Astrocyte of the cerebellum (primary cell): ENCODE results near the gene SYN1.
A peak's percentile ranks its signal among the peaks of the same experiment; 100 is the strongest.
"Not testable (repeated sequence)": the region's sequence is repeated elsewhere in the genome, so short reads cannot be mapped to it uniquely, and the experiment has no call there.

ENCODE experiments used
- DNase-seq: peaks from one replicate; pipeline ENCODE4 v3.0.0-alpha.2; 2011; ENCODE audit warnings: low read depth
- H3K4me3 ChIP-seq: 2 replicates; pipeline ENCODE4 v1.5.1; 2011; ENCODE audit warnings: mild to moderate bottlenecking, low read depth, low read length, moderate library complexity
- in situ Hi-C: cut with HindIII; loops from 2 replicates; pipeline ENCODE4 v1.10.0; 2017; ENCODE audit warnings: low sequenced_read_pairs
- TF ChIP-seq, protein P1 (sequence below): IDR thresholded peaks from 2 replicates; pipeline ENCODE4 v1.5.1; 2012; ENCODE audit warnings: low read length, low read depth, moderate library complexity, mild to moderate bottlenecking; ENCODE audit errors: missing control alignments

Gene SYN1

DNA sequence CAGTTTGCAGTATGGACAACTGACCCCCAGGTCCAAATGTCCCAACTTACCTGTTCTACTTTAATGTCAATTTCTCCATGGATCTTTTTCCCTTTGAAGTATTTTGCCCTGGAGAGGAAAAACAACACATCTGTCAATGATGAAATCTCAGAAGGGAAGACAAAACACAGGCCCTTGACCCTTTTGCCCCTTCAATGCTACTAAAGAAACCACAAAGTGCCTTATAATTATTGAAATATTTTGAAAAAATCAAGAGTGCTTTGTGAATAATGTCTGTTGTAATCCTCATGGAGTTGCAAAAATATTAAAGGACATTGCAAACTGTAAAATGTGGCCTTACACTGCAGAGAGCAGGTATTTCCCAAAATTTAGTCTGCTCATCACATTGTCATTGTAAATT lies 12.6 kb downstream of the SYN1 start:
- in situ Hi-C loops = no loop called here
- no peak overlapping the region for H3K4me3 ChIP-seq
- no peak for DNase-seq
- TF ChIP-seq, protein P1, sequence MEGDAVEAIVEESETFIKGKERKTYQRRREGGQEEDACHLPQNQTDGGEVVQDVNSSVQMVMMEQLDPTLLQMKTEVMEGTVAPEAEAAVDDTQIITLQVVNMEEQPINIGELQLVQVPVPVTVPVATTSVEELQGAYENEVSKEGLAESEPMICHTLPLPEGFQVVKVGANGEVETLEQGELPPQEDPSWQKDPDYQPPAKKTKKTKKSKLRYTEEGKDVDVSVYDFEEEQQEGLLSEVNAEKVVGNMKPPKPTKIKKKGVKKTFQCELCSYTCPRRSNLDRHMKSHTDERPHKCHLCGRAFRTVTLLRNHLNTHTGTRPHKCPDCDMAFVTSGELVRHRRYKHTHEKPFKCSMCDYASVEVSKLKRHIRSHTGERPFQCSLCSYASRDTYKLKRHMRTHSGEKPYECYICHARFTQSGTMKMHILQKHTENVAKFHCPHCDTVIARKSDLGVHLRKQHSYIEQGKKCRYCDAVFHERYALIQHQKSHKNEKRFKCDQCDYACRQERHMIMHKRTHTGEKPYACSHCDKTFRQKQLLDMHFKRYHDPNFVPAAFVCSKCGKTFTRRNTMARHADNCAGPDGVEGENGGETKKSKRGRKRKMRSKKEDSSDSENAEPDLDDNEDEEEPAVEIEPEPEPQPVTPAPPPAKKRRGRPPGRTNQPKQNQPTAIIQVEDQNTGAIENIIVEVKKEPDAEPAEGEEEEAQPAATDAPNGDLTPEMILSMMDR = no peak

DNA sequence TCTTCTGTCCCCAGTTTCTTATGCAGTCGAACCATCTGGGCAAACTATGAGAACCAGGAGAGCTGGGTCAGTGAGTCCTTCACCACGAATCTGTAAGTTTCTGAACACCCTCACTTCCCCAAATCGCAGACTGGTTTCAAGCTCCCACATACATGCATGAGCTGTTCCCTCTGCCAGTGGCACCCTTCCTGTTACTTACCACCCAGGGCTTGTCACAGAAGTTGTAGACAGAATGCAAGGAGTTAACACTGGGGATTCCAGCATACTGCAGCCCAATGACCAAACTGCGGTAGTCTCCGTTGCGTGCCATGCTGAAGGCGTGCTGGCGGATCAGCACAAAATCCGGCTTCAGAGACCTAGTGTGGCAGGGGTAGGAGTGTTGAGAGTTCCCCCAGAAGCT lies 14.6 kb downstream of the SYN1 start:
- H3K4me3 ChIP-seq = no peak overlapping the region
- in situ Hi-C loops = no loop called here
- DNase-seq = no peak
- TF ChIP-seq, protein P1 = no peak

DNA sequence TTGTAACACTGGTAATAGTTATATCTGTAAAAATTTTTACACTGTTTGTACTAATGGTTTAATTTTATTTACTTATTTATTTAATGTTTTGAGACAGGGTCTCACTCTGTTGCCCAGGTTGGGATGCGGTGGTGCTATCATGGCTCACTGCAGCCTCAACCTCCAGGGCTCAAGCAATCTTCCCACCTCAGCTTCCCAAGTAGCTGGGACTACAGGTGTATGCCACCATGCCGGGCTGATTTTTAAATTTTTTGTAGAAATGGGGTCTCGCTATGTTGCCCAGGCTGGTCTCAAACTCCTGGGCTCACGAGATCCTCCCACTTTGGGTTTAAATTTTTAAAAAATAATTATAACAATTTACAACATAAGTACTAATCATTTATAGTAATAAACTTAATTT lies 16.5 kb downstream of the SYN1 start:
- DNase-seq, H3K4me3 ChIP-seq, in situ Hi-C loops: not testable (repeated sequence)

DNA sequence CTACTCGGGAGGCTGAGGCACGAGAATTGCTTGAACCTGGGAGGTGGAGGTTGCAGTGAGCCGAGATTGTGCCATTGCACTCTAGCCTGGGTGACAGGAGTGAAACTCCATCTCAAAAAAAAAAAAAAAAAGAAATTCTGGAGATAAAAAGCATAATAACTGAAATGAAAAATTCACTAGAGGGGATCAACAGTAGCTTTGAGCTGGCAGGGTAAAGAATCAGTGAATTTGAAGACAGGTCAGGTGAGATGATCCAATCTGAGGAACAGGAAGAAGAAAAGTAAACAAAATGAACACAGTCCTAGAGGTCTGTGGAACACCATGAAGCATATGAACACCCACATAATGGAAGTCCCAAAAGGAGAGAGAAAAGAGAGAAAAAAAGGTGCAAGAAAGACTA lies 22.4 kb downstream of the SYN1 start:
- TF ChIP-seq, protein P1 = no peak
- DNase-seq = no peak
- H3K4me3 ChIP-seq = no peak overlapping the region
- in situ Hi-C loops = no loop called here

DNA sequence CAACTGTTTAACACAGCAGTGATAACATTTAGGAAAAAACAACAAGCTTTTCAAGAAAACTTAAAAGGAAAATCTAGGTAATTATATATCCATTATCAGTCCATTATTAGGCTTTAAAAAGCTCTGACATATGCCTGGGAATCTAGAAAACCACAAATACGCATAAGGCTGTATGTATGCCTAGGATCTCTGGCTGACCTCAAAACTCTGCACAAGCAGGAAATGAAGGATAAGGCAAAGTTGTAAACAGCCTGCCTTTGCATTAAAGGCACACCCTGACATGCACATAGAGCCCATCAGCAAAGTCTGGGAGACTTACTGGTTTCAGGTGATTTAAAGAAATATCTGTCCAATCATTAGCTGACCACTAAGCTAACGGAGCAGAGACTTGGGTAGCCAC lies 23.4 kb downstream of the SYN1 start:
- in situ Hi-C loops = no loop called here
- H3K4me3 ChIP-seq = no peak overlapping the region
- TF ChIP-seq, protein P1 = no peak
- no peak for DNase-seq

DNA sequence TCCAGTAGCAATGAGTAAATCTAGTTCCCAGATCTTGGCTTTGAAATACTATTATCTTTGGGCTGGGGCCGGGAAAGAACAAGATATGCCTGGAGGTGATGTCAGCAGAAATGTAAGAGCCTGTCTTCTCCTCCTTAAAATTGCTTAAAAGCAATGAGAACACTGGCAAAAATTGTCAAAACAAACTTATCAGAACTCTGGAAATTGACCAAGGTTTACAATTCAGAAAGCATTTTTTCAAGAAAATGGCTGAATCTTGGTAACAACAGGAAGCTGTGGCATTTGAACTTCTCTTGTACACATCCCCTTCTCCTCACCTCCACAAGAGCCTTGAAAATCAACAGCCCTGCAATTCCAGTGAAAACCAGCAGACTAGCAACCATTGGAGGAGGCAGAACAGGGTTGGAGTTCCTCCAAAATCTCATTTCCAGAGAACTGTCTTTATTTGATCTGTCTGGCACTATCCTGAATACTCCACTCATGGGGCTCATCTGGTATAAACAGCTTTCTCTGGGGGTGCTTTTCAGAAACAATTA lies 23.9 kb downstream of the SYN1 start:
- peak; percentile 33 for DNase-seq
- TF ChIP-seq, protein P1 = no peak
- in situ Hi-C loops = no loop called here

DNA sequence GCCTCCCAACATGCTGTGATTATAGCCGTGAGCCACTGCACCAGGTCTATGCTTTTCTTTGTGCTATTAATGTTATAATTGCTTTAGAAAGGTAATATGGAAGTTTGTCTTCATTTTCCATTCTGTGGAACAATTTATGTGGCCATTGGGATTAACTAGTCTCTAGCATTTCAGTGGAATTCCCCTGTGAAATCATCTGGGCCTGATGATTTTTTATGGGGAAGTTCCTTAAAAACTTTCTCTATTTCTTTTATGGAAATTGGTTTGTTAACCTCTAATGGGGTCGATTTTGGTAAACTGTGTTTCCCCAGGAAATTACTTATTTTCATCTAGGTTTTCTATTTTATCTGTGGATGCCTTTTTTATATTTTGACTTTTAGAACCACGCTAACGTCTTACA lies 26.1 kb downstream of the SYN1 start:
- H3K4me3 ChIP-seq = no peak overlapping the region
- TF ChIP-seq, protein P1 = no peak
- in situ Hi-C loops = no loop called here
- no peak for DNase-seq

More for the DNA sequence above, 23.9 kb downstream of the SYN1 start:
- no peak overlapping the region for H3K4me3 ChIP-seq
